GM21786 (cell line): ENCODE measurements around the gene GUCA2B.

Source experiments
- ATAC-seq: cut with Tn5 transposase; IDR thresholded peaks from one replicate; pipeline ENCODE4 v1.9.1; 2021; ENCODE audit not compliant: unreplicated experiment

Gene GUCA2B

GRCh38 chr1:42165511-42166210 lies 12.5 kb downstream of the GUCA2B start:
- ATAC-seq = no peak

GRCh38 chr1:42167611-42168390 lies 14.6 kb downstream of the GUCA2B start:
- ATAC-seq = no peak

- no peak for ATAC-seq
Observed at GRCh38 chr1:42168391-42168670, 15.1 kb downstream of the GUCA2B start.

GRCh38 chr1:42168763-42169162 lies 15.6 kb downstream of the GUCA2B start:
- ATAC-seq = no peak

GRCh38 chr1:42170779-42171621 lies 17.8 kb downstream of the GUCA2B start:
- no peak for ATAC-seq

GRCh38 chr1:42171679-42172266 lies 18.6 kb downstream of the GUCA2B start:
- ATAC-seq = no peak

- no peak for ATAC-seq
Observed at GRCh38 chr1:42172381-42173133, 19.3 kb downstream of the GUCA2B start.

- no peak for ATAC-seq
Observed at GRCh38 chr1:42173155-42173933, 20.1 kb downstream of the GUCA2B start.

- no peak for ATAC-seq
Observed at GRCh38 chr1:42173961-42174735, 20.9 kb downstream of the GUCA2B start.

GRCh38 chr1:42175314-42176054 lies 22.3 kb downstream of the GUCA2B start:
- ATAC-seq = no peak

- ATAC-seq = no peak
Observed at GRCh38 chr1:42176902-42177519, 23.8 kb downstream of the GUCA2B start.

- no peak for ATAC-seq
Observed at GRCh38 chr1:42177541-42177981, 24.4 kb downstream of the GUCA2B start.

- no peak for ATAC-seq
Observed at GRCh38 chr1:42178249-42178648, 25.0 kb downstream of the GUCA2B start.

- ATAC-seq = no peak
Observed at GRCh38 chr1:42179275-42179674, 26.1 kb downstream of the GUCA2B start.

GRCh38 chr1:42179900-42180329 lies 26.7 kb downstream of the GUCA2B start:
- no peak for ATAC-seq

GRCh38 chr1:42181687-42182086 lies 28.5 kb downstream of the GUCA2B start:
- ATAC-seq = no peak

- ATAC-seq = no peak
Observed at GRCh38 chr1:42183210-42183956, 30.2 kb downstream of the GUCA2B start.
